CD4-positive, alpha-beta T cell treated with Interleukin-17A for 1 hour (primary cell): ENCODE results near the gene PECR.
"Not testable (repeated sequence)": the region's sequence is repeated elsewhere in the genome, so short reads cannot be mapped to it uniquely, and the experiment has no call there.

Experiments
- DNase-seq: peaks from one replicate; pipeline ENCODE4 v3.0.0-alpha.2; 2020

Gene PECR

GRCh38 chr2:215997219-215997618, 84.4 kb downstream of the PECR start:
- DNase-seq = no peak

- DNase-seq = no peak
Measured at GRCh38 chr2:215994911-215995310, 86.7 kb downstream of the PECR start.

GRCh38 chr2:215988556-215989207, 92.9 kb downstream of the PECR start:
- DNase-seq = not testable (repeated sequence)
